Natural killer cell (primary cell): ENCODE data around the gene CIITA. TPM values are rescaled to one million over a fixed set of nuclear protein-coding genes. Genes with fewer than 3 reads are reported as not detected.

Experiments used
- ATAC-seq, 3 donors: fragments of 150-1000 bp in 2 of 3; fragments of 200-7000 bp in 1 of 3; cut with Tn5 transposase; 1 replicate in 1 of 3; 2 replicates in 2 of 3; pipeline ENCODE4 v1.10.0; 2021; ENCODE audit warnings: mild to moderate bottlenecking in 2 of 3, moderate library complexity in 2 of 3
- DNase-seq, 2 donors: peaks; one replicate each; pipeline versions ENCODE4 v3.0.0 to v3.0.0-alpha.2; 2013 to 2021; ENCODE audit warnings: mixed read lengths in 1 of 2
- H3K27ac ChIP-seq: one replicate; pipeline ENCODE4 v1.5.1; 2013; ENCODE audit warnings: mild to moderate bottlenecking, low read length
- H3K27me3 ChIP-seq: one replicate; pipeline ENCODE4 v1.6.1; 2013; ENCODE audit warnings: low read length; ENCODE audit not compliant: control insufficient read depth, insufficient read depth
- H3K36me3 ChIP-seq: one replicate; pipeline ENCODE4 v1.6.1; 2013; ENCODE audit warnings: low read length; ENCODE audit not compliant: control insufficient read depth, insufficient read depth
- H3K4me1 ChIP-seq: one replicate; pipeline ENCODE4 v1.6.1; 2013; ENCODE audit warnings: low read length; ENCODE audit not compliant: control insufficient read depth, insufficient read depth
- H3K4me3 ChIP-seq: one replicate; pipeline ENCODE4 v1.5.1; 2013; ENCODE audit warnings: low read length
- H3K9me3 ChIP-seq: one replicate; pipeline ENCODE4 v1.6.1; 2013; ENCODE audit warnings: low read length; ENCODE audit not compliant: control insufficient read depth, insufficient read depth
- H3K27ac Mint-ChIP-seq, 2 donors: one replicate each; pipeline ENCODE4 v1.8.0; 2022; ENCODE audit warnings: mild to moderate bottlenecking in 2 of 2, mixed read lengths in 2 of 2, moderate library complexity in 1 of 2
- H3K27me3 Mint-ChIP-seq, 2 donors: one replicate each; pipeline ENCODE4 v1.8.0; 2022; ENCODE audit warnings: low read depth in 2 of 2, mixed read lengths in 2 of 2
- H3K36me3 Mint-ChIP-seq: one replicate; pipeline ENCODE4 v1.8.0; 2022; ENCODE audit warnings: mixed read lengths
- H3K4me1 Mint-ChIP-seq, 2 donors: one replicate each; pipeline ENCODE4 v1.8.0; 2022; ENCODE audit warnings: mixed read lengths in 2 of 2
- H3K4me3 Mint-ChIP-seq: one replicate; pipeline ENCODE4 v1.8.0; 2022; ENCODE audit warnings: mild to moderate bottlenecking, moderate library complexity, mixed read lengths
- H3K9me3 Mint-ChIP-seq, 2 donors: one replicate each; pipeline ENCODE4 v1.8.0; 2022; ENCODE audit warnings: mixed read lengths in 2 of 2
- CTCF ChIP-seq: fragments of 200-600 bp; IDR thresholded peaks from one replicate; pipeline ENCODE4 v1.8.0; 2022; ENCODE audit warnings: antibody characterized with exemption
- WGBS: methylation state at CpG from one replicate; pipeline ENCODE4 v1.1.7; 2013; ENCODE audit warnings: missing lambda C conversion rate; ENCODE audit not compliant: insufficient coverage; 5-methylcytosine and 5-hydroxymethylcytosine counted together
- intact Hi-C: fragments of 100-400 bp; cut with micrococcal nuclease; formaldehyde crosslinking; loops from one replicate; pipeline ENCODE4 v1.14.2; 2022
- total RNA-seq, 4 donors: library from RNA; stranded (reverse); fragments of 120-200 nt in 1 of 4; gene quantifications; one replicate each; pipeline versions ENCODE4 v1.2.3 to v1.2.4, GENCODE V29; 2013 to 2022

Gene CIITA
- total RNA-seq, 3 donors from 2014 or later (not counting 1 experiment from before 2014, with no cell fraction given): 11.5 to 17.7 (median 14.4) TPM

- intact Hi-C loops: no loop called here
- Histone ChIP-seq H3K27ac (no peak overlapping the region), H3K4me1 (no peaks in the 10 kb centered on the region), H3K9me3 (no peaks in the 10 kb centered on the region), H3K27me3 (no peaks in the 10 kb centered on the region), H3K4me3 (no peak overlapping the region), H3K36me3 (peaks cover 25% of the 10 kb centered on the region)
- 92% methylated on average over 6 of the region's 6 CpGs for WGBS
- Mint-ChIP-seq H3K9me3 (no peaks in the 10 kb centered on the region), H3K4me3 (no peak overlapping the region), H3K27me3 (no peaks in the 10 kb centered on the region), H3K27ac (no peak overlapping the region), H3K4me1 (no peaks in the 10 kb centered on the region), H3K36me3 (no peaks in the 10 kb centered on the region)
- no peak for ATAC-seq
- DNase-seq: no peak
- no peak for TF ChIP-seq CTCF
Observed at GRCh38 chr16:10978124-10978523, 101.1 kb downstream of the CIITA start.

GRCh38 chr16:10978871-10979446 lies 102.0 kb downstream of the CIITA start:
- H3K4me3 Mint-ChIP-seq: no peak overlapping the region
- TF ChIP-seq CTCF: no peak
- no peaks in the 10 kb centered on the region for H3K27me3 Mint-ChIP-seq
- Histone ChIP-seq H3K9me3 (no peaks in the 10 kb centered on the region), H3K27ac (no peak overlapping the region), H3K27me3 (no peaks in the 10 kb centered on the region), H3K36me3 (peaks cover 26% of the 10 kb centered on the region), H3K4me1 (no peaks in the 10 kb centered on the region), H3K4me3 (no peak overlapping the region)
- DNase-seq: no peak
- intact Hi-C loops: no loop called here
- H3K9me3 Mint-ChIP-seq: no peaks in the 10 kb centered on the region
- ATAC-seq: no peak
- no peaks in the 10 kb centered on the region for H3K36me3 Mint-ChIP-seq
- WGBS: 96% methylated on average over 14 of the region's 14 CpGs
- no peaks in the 10 kb centered on the region for H3K4me1 Mint-ChIP-seq
- no peak overlapping the region for H3K27ac Mint-ChIP-seq

- no peaks in the 10 kb centered on the region for H3K4me1 ChIP-seq
- no peaks in the 10 kb centered on the region for H3K36me3 Mint-ChIP-seq
- H3K27me3 ChIP-seq: no peaks in the 10 kb centered on the region
- no peak overlapping the region for H3K4me3 ChIP-seq
- ATAC-seq (no peak), DNase-seq (no peak)
- no peak overlapping the region for H3K27ac ChIP-seq
- no peak for TF ChIP-seq CTCF
- H3K4me1 Mint-ChIP-seq: no peaks in the 10 kb centered on the region
- no peaks in the 10 kb centered on the region for H3K9me3 ChIP-seq
- H3K4me3 Mint-ChIP-seq: no peak overlapping the region
- H3K9me3 Mint-ChIP-seq: no peaks in the 10 kb centered on the region
- intact Hi-C loops: no loop called here
- H3K27me3 Mint-ChIP-seq: no peaks in the 10 kb centered on the region
- no peak overlapping the region for H3K27ac Mint-ChIP-seq
- peaks cover 21% of the 10 kb centered on the region for H3K36me3 ChIP-seq
- 89% methylated on average over 18 of the region's 19 CpGs for WGBS
Observed at GRCh38 chr16:10979717-10980601, 103.0 kb downstream of the CIITA start.
